Esophagus muscularis mucosa (tissue), 4 donors: ENCODE results near the gene PTEN.

ENCODE experiments used
- CTCF ChIP-seq, 3 experiments: fragments of 200-600 bp in 2 of 3; fragments of 450-650 bp in 1 of 3; sonication (generic) in 2 of 3; IDR thresholded peaks; one replicate each; pipeline ENCODE4 v1.5.1; 2017 to 2019; ENCODE audit warnings: antibody characterized with exemption in 3 of 3, mild to moderate bottlenecking in 2 of 3, moderate library complexity in 1 of 3
- EP300 ChIP-seq: sonication (generic); formaldehyde crosslinking; IDR thresholded peaks from one replicate; pipeline ENCODE4 v1.6.1; 2017; ENCODE audit warnings: antibody characterized with exemption
- POLR2A ChIP-seq: fragments of 450-650 bp; IDR thresholded peaks from one replicate; pipeline ENCODE4 v1.6.1; 2017; ENCODE audit warnings: antibody characterized with exemption, moderate library complexity, mild to moderate bottlenecking, low read depth

GRCh38 chr10:87829986-87830729 is 33.3 kb upstream of the PTEN start:
- TF ChIP-seq CTCF (IDR thresholded peaks at IDR 0.05) (no peak), EP300 (no peak), POLR2A (no peak)
